ENCODE results near the gene TMEM185A.
"Not testable (repeated sequence)": the region's sequence is repeated elsewhere in the genome, so short reads cannot be mapped to it uniquely, and the experiment has no call there.

TMEM185A gene

DNA sequence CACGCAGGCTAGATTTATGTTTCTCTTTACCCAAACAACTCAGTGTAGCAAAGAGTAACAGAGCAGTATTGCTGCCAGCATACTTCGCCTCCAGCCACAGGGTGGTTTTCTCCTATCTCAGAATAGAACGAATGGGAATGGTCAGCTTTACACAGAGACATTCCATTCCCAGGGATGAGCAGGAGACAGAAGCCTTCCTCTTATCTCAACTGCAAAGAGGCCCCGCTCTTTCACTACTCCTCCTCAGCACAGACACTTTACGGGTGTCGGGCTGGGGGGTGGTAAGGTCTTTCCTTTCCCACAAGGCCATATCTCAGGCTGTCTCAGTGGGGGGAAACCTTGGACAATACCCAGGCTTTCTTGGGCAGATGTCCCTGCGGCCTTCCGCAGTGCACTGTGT, 4.8 kb downstream of the TMEM185A start:
- not testable (repeated sequence) for H3K36me3 ChIP-seq (ENCODE audit: insufficient read depth, low read length); H3K27ac ChIP-seq (ENCODE audit: low read depth, low read length)
- peaks cover 52% of the 10 kb centered on the region for H3K79me2 ChIP-seq (ENCODE audit: control insufficient read depth, insufficient read depth, low read length, unreplicated experiment)

DNA sequence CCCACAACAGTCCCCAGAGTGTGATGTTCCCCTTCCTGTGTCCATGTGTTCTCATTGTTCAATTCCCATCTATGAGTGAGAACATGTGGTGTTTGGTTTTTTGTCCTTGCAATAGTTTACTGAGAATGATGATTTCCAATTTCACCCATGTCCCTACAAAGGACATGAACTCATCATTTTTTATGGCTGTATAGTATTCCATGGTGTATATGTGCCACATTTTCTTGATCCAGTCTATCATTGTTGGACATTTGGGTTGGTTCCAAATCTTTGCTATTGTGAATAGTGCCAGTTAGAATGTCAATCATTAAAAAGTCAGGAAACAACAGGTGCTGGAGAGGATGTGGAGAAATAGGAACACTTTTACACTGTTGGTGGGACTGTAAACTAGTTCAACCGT, 11.9 kb downstream of the TMEM185A start:
- not testable (repeated sequence) for H3K27ac ChIP-seq (ENCODE audit: low read depth, low read length); H3K36me3 ChIP-seq (ENCODE audit: insufficient read depth, low read length); H3K4me3 ChIP-seq (ENCODE audit: low read depth, low read length); H3K4me1 ChIP-seq (ENCODE audit: control insufficient read depth, insufficient read depth, low read length, unreplicated experiment); H3K27me3 ChIP-seq (ENCODE audit: insufficient read depth, low read length); H2AFZ ChIP-seq (ENCODE audit: low read length, unreplicated experiment)
- peaks cover 23% of the 10 kb centered on the region for H3K79me2 ChIP-seq (ENCODE audit: control insufficient read depth, insufficient read depth, low read length, unreplicated experiment)

More for the DNA sequence above, 4.8 kb downstream of the TMEM185A start:
- not testable (repeated sequence) for H3K4me3 ChIP-seq (ENCODE audit: low read depth, low read length); H3K4me1 ChIP-seq (ENCODE audit: control insufficient read depth, insufficient read depth, low read length, unreplicated experiment); H3K27me3 ChIP-seq (ENCODE audit: insufficient read depth, low read length); H2AFZ ChIP-seq (ENCODE audit: low read length, unreplicated experiment)

- H3K36me3 ChIP-seq (ENCODE audit: insufficient read depth, low read length), result no peaks in the 10 kb centered on the region
- no peak overlapping the region for H3K27ac ChIP-seq (ENCODE audit: low read depth, low read length)
- no peaks in the 10 kb centered on the region for H3K27me3 ChIP-seq (ENCODE audit: insufficient read depth, low read length)
- no peaks in the 10 kb centered on the region for H3K4me1 ChIP-seq (ENCODE audit: control insufficient read depth, insufficient read depth, low read length, unreplicated experiment)
- H2AFZ ChIP-seq (ENCODE audit: low read length, unreplicated experiment), result no peak overlapping the region
- H3K79me2 ChIP-seq (ENCODE audit: control insufficient read depth, insufficient read depth, low read length, unreplicated experiment), result peaks cover 18% of the 10 kb centered on the region
- H3K4me3 ChIP-seq (ENCODE audit: low read depth, low read length), result no peak overlapping the region
These were observed 12.7 kb downstream of the TMEM185A start for GRCh38 chrX:149618871-149619270.

DNA sequence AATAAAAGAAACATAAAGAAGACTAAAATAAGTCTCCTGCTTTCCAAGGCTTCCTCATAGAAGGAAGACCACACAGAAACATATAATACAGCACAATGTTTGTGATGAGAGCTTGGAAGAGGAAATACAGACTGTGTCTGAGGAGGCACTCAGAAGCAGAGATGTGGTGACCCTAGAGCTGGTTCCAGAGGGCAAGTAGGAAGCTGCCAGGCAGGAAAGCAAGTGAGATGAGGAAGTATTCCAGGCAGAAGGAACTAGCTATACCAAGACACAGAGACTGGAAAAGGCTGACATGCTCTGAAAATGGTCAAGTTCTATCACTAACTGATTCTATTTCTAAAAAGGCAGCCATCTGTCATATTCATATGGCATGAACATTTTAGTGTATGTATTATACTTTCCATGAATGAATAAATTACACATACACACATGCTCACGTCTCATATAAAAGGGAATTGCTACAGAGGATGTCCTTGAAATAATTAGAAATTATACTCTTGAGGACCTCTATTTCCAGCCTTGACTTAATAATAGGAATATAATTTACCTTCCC, 19.9 kb downstream of the TMEM185A start:
- Histone ChIP-seq H3K79me2 (ENCODE audit: control insufficient read depth, insufficient read depth, low read length, unreplicated experiment) (peaks cover under 1% of the 10 kb centered on the region), H3K27me3 (ENCODE audit: insufficient read depth, low read length) (no peaks in the 10 kb centered on the region), H3K4me3 (ENCODE audit: low read depth, low read length) (no peak overlapping the region)

GRCh38 chrX:149610511-149610910, 21.1 kb downstream of the TMEM185A start:
- Histone ChIP-seq H2AFZ (ENCODE audit: low read length, unreplicated experiment) (no peak overlapping the region), H3K4me1 (ENCODE audit: control insufficient read depth, insufficient read depth, low read length, unreplicated experiment) (no peaks in the 10 kb centered on the region), H3K27ac (ENCODE audit: low read depth, low read length) (no peak overlapping the region), H3K4me3 (ENCODE audit: low read depth, low read length) (no peak overlapping the region), H3K27me3 (ENCODE audit: insufficient read depth, low read length) (no peaks in the 10 kb centered on the region), H3K79me2 (ENCODE audit: control insufficient read depth, insufficient read depth, low read length, unreplicated experiment) (no peaks in the 10 kb centered on the region), H3K36me3 (ENCODE audit: insufficient read depth, low read length) (no peaks in the 10 kb centered on the region)

More for the DNA sequence above, 19.9 kb downstream of the TMEM185A start:
- H2AFZ ChIP-seq (ENCODE audit: low read length, unreplicated experiment), result no peak overlapping the region
- H3K4me1 ChIP-seq (ENCODE audit: control insufficient read depth, insufficient read depth, low read length, unreplicated experiment), result no peaks in the 10 kb centered on the region
- no peak overlapping the region for H3K27ac ChIP-seq (ENCODE audit: low read depth, low read length)
- H3K36me3 ChIP-seq (ENCODE audit: insufficient read depth, low read length), result no peaks in the 10 kb centered on the region

GRCh38 chrX:149607699-149608098, 23.9 kb downstream of the TMEM185A start:
- H3K27ac ChIP-seq (ENCODE audit: low read depth, low read length), result no peak overlapping the region
- no peaks in the 10 kb centered on the region for H3K79me2 ChIP-seq (ENCODE audit: control insufficient read depth, insufficient read depth, low read length, unreplicated experiment)
- no peaks in the 10 kb centered on the region for H3K4me1 ChIP-seq (ENCODE audit: control insufficient read depth, insufficient read depth, low read length, unreplicated experiment)
- no peak overlapping the region for H3K4me3 ChIP-seq (ENCODE audit: low read depth, low read length)
- H2AFZ ChIP-seq (ENCODE audit: low read length, unreplicated experiment), result no peak overlapping the region
- H3K27me3 ChIP-seq (ENCODE audit: insufficient read depth, low read length), result no peaks in the 10 kb centered on the region
- no peaks in the 10 kb centered on the region for H3K36me3 ChIP-seq (ENCODE audit: insufficient read depth, low read length)

DNA sequence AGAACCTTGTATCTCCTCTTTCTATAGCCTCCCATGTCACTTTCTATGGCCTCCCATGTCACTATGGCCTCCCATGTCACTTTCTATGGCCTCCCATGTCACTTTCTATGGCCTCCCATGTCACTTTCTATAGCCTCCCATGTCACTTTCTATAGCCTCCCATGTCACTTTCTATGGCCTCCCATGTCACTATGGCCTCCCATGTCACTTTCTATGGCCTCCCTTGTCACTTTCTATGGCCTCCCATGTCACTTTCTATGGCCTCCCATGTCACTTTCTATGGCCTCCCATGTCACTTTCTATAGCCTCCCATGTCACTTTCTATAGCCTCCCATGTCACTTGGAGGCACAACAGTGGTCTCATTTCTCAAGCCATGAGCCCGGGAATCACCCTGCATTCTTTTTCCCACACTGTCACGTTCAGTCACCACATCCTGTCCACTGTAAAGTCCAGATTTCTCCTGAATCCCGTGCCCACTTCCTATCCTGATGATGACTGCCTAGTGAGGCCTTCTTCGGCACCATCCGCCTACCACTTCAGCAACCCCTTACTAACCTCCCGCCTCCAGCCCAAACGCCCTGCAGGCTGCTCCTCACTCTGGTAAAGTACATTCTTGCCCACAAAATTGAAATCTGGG, 26.2 kb downstream of the TMEM185A start:
- not testable (repeated sequence) for H3K4me1 ChIP-seq (ENCODE audit: control insufficient read depth, insufficient read depth, low read length, unreplicated experiment); H3K36me3 ChIP-seq (ENCODE audit: insufficient read depth, low read length); H2AFZ ChIP-seq (ENCODE audit: low read length, unreplicated experiment)

DNA sequence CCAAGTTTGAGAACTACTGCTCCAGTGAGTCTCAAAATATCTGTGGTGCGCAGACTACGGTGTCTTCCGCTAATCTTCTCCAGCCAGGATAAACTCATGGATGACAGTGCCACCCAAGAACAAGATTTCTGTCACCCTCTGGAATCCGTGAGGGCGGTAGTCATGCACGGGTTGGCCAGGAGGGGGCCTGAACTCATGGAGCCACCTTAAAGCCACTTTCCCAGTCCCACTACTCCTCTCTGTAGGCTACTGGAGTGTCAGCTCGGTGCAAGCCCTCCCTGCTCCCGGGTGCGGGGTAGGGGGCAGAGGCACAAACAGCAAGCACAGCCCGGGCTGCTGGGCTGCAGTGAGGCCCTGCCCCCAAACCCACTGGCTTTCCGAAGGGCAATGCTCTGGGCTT, 33.0 kb downstream of the TMEM185A start:
- H3K36me3 ChIP-seq (ENCODE audit: insufficient read depth, low read length); H3K27ac ChIP-seq (ENCODE audit: low read depth, low read length); H3K79me2 ChIP-seq (ENCODE audit: control insufficient read depth, insufficient read depth, low read length, unreplicated experiment); H3K4me3 ChIP-seq (ENCODE audit: low read depth, low read length); H3K4me1 ChIP-seq (ENCODE audit: control insufficient read depth, insufficient read depth, low read length, unreplicated experiment); H2AFZ ChIP-seq (ENCODE audit: low read length, unreplicated experiment); H3K27me3 ChIP-seq (ENCODE audit: insufficient read depth, low read length): not testable (repeated sequence)

More for the DNA sequence above, 26.2 kb downstream of the TMEM185A start:
- H3K27ac ChIP-seq (ENCODE audit: low read depth, low read length); H3K4me3 ChIP-seq (ENCODE audit: low read depth, low read length); H3K79me2 ChIP-seq (ENCODE audit: control insufficient read depth, insufficient read depth, low read length, unreplicated experiment); H3K27me3 ChIP-seq (ENCODE audit: insufficient read depth, low read length): not testable (repeated sequence)

DNA sequence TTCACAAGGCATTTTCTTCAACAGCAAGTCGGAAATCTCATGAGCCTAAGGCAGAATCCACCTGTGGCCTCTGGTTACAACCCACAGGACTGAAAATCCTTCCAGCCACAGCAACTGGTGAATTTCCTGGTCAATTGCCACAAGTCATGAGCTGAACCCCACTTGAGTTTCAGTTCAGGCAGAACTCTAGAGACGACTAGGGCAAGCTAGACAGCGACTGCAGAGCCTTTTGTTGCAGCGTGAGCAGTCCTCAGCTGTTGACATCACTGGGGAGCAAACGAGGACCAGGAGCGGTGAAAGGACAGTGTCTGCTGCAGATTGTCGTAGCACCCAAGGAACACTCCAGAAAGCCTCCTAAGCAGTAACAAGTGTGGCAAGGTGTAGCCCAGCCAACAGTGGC, 35.6 kb downstream of the TMEM185A start:
- H3K27ac ChIP-seq (ENCODE audit: low read depth, low read length); H3K4me3 ChIP-seq (ENCODE audit: low read depth, low read length); H3K27me3 ChIP-seq (ENCODE audit: insufficient read depth, low read length); H3K79me2 ChIP-seq (ENCODE audit: control insufficient read depth, insufficient read depth, low read length, unreplicated experiment); H3K36me3 ChIP-seq (ENCODE audit: insufficient read depth, low read length); H3K4me1 ChIP-seq (ENCODE audit: control insufficient read depth, insufficient read depth, low read length, unreplicated experiment); H2AFZ ChIP-seq (ENCODE audit: low read length, unreplicated experiment): not testable (repeated sequence)

GRCh38 chrX:149595214-149595613, 36.4 kb downstream of the TMEM185A start, which contains the start of gene HSFX2:
HSFX2 (minus strand) TSS chrX:149595314; CDS start chrX:149594700, 614 bp downstream.
- H3K27me3 ChIP-seq (ENCODE audit: insufficient read depth, low read length); H3K36me3 ChIP-seq (ENCODE audit: insufficient read depth, low read length); H3K79me2 ChIP-seq (ENCODE audit: control insufficient read depth, insufficient read depth, low read length, unreplicated experiment); H2AFZ ChIP-seq (ENCODE audit: low read length, unreplicated experiment); H3K4me1 ChIP-seq (ENCODE audit: control insufficient read depth, insufficient read depth, low read length, unreplicated experiment); H3K27ac ChIP-seq (ENCODE audit: low read depth, low read length); H3K4me3 ChIP-seq (ENCODE audit: low read depth, low read length): not testable (repeated sequence)

GRCh38 chrX:149590993-149591392, 40.6 kb downstream of the TMEM185A start:
- H3K4me1 ChIP-seq (ENCODE audit: control insufficient read depth, insufficient read depth, low read length, unreplicated experiment); H3K27ac ChIP-seq (ENCODE audit: low read depth, low read length); H3K4me3 ChIP-seq (ENCODE audit: low read depth, low read length); H3K36me3 ChIP-seq (ENCODE audit: insufficient read depth, low read length); H2AFZ ChIP-seq (ENCODE audit: low read length, unreplicated experiment); H3K27me3 ChIP-seq (ENCODE audit: insufficient read depth, low read length); H3K79me2 ChIP-seq (ENCODE audit: control insufficient read depth, insufficient read depth, low read length, unreplicated experiment): not testable (repeated sequence)

Measured in ACC112 (cell line).